GM19395 (cell line): ENCODE data around the gene TMEM11.

ENCODE experiments used
- ATAC-seq: cut with Tn5 transposase; IDR thresholded peaks from one replicate; pipeline ENCODE4 v1.9.1; 2021; ENCODE audit warnings: mild to moderate bottlenecking, moderate library complexity; ENCODE audit not compliant: unreplicated experiment

Gene TMEM11

GRCh38 chr17:21163101-21163500 lies 50.9 kb downstream of the TMEM11 start:
- ATAC-seq: no peak

GRCh38 chr17:21162394-21162775 lies 51.6 kb downstream of the TMEM11 start:
- ATAC-seq: no peak

- no peak for ATAC-seq
Measured at GRCh38 chr17:21161498-21162393, 52.2 kb downstream of the TMEM11 start.

- no peak for ATAC-seq
Measured at GRCh38 chr17:21160401-21160800, 53.6 kb downstream of the TMEM11 start.

- ATAC-seq: no peak
Measured at GRCh38 chr17:21157586-21158370, 56.2 kb downstream of the TMEM11 start.

- ATAC-seq: no peak
Measured at GRCh38 chr17:21152731-21153130, 61.2 kb downstream of the TMEM11 start.

- ATAC-seq: no peak
Measured at GRCh38 chr17:21149621-21150020, 64.3 kb downstream of the TMEM11 start.
